Activated CD8-positive, alpha-beta memory T cell treated with anti-CD3 and anti-CD28 coated beads, Interleukin-2, amount 50 U/mL, for 1 hour (primary cell): ENCODE measurements around the gene CNOT2.
A peak's percentile ranks its signal among the peaks of the same experiment; 100 is the strongest.

ENCODE experiments used
- DNase-seq: peaks from one replicate; pipeline ENCODE4 v3.0.0-alpha.2; 2020; ENCODE audit errors: extremely low read depth

CNOT2 gene, protein sequence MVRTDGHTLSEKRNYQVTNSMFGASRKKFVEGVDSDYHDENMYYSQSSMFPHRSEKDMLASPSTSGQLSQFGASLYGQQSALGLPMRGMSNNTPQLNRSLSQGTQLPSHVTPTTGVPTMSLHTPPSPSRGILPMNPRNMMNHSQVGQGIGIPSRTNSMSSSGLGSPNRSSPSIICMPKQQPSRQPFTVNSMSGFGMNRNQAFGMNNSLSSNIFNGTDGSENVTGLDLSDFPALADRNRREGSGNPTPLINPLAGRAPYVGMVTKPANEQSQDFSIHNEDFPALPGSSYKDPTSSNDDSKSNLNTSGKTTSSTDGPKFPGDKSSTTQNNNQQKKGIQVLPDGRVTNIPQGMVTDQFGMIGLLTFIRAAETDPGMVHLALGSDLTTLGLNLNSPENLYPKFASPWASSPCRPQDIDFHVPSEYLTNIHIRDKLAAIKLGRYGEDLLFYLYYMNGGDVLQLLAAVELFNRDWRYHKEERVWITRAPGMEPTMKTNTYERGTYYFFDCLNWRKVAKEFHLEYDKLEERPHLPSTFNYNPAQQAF

GRCh38 chr12:70242695-70243509, at the start of gene CNOT2:
CNOT2 (plus strand) TSS chr12:70243433; CDS start chr12:70278227, 34,794 bp downstream.
- peak; percentile 71 for DNase-seq

GRCh38 chr12:70194076-70194475, 49.2 kb upstream of the CNOT2 start:
- DNase-seq, result no peak

GRCh38 chr12:70196811-70197281, 46.4 kb upstream of the CNOT2 start:
- DNase-seq, result no peak

DNA sequence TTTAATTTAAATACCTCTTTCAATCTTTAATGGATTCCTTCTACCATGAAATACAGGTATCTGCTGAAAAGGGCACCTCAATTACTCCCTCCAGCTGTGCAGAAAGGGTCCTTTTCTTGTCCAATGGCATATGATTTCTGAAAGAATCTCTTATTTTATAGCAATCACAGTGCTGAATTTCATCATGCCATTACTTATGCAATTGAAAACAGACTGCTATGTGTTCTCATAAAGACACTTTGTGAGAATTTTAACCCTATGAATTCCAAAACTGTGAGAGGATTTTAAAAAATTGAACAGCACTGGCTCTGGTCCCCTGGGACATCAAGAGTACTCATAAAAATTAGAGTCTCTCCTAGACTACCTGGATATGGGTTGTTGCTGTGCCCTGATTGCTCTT, 45.9 kb upstream of the CNOT2 start:
- no peak for DNase-seq

DNA sequence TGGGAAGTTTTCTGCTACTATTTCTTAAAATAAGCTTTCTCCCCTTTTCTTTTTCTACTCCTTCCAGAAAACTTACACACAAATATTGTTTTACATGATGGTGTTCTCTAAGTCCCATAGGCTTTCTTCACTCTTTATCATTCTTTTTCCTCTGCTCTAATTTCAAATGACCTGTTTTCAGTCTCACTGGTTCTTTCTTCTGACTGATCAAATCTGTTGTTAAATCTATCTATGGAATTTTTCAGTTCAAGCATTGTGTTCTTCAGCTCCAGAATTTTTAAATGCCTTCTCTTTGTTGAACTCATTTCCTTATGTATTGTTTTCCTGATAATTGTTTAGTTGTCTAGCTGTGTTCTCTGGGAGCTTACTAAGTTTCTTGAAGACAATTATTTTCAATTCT, 29.5 kb upstream of the CNOT2 start:
- no peak for DNase-seq

DNA sequence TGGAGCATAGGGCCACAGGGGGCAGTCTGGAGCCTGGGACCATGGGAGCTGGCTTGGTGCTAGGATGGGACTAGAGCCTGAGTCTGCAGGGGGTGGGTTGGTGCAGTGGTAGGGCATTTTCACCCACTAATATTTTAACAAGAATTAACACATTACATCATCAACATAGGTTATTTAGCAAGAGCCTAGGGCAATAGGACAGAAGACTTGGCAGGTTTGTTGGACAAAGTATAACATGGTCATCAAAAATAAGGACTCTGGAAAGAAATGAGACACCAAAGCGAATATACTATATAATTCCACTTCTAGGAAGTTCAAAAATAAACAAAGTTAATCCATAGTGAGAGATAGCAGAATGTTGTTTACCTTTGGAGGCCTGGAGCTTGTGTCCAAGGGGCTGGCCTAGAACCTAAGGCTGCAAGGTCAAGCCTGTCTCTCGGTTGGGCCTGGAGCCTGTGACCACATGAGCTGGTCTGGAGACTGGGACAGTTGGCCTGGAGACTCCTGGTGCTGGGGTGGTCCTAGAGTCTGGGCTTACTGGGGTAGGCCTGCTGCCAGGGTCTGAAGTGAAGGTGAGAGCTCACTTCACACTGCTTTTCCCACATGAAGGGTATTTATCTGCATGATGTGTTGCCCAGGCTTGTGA, 28.1 kb upstream of the CNOT2 start:
- no peak for DNase-seq

DNA sequence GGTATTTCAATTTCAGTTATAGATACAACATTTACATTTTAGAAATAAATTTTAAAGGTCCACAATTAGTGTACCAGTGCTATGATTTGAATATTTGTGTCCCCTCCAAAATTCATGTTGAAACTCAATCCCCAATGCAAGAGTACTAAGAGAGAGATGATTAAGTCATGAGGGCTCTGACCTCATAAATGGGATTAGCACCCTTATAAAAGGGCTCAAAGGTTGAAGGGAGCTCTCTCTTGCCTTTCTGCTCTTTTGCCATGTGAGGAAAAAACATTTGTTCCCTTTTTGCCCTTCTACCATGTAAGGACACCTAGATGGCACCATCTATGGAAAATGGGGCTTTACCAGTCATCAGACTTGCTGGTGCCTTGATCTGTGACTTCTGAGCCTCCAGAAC, 25.8 kb upstream of the CNOT2 start:
- DNase-seq, result no peak

GRCh38 chr12:70221626-70222025, 21.6 kb upstream of the CNOT2 start:
- no peak for DNase-seq

GRCh38 chr12:70227911-70228310, 15.3 kb upstream of the CNOT2 start:
- no peak for DNase-seq

GRCh38 chr12:70230934-70231606, 12.2 kb upstream of the CNOT2 start:
- DNase-seq, result no peak

- no peak for DNase-seq
Observed at GRCh38 chr12:70236990-70237389, 6.2 kb upstream of the CNOT2 start.

DNA sequence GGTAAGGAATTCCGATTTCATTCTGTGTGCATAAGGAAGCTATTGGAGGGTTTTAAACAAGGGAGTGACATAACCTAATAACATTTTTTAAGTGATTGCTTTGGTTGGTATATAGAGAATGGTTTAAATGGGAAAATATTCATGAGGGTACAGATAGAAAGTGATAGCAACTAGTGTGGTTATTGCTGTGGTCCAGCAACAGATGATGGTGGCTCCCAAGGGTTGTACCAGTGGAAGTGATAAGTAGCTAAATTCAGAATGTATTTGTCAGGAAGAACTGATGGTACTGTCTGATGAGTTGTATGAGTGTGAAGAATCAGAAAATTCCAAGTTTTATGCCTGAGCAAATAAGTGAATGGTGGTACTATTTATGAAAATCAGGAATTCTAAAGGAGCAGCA, 2.6 kb upstream of the CNOT2 start:
- DNase-seq, result no peak

DNA sequence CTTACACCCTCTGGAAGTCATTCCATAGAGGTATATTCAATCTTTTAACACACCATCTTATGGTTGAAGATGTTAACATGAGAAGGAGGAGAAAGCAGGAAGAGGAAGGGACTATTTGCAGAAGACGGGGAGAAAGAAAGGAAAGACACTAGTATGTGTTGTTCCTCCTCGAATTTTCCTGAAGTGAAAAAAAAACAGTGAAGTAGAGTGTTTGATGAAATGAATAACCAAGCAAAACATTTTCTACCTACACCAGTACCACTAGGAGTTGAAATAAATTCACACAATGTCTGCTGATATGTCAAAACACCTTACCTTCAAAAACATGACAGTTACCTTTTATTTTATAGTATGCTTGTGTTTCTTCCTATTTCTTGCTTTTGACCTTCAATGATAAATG, 1.4 kb upstream of the CNOT2 start:
- DNase-seq, result no peak

DNA sequence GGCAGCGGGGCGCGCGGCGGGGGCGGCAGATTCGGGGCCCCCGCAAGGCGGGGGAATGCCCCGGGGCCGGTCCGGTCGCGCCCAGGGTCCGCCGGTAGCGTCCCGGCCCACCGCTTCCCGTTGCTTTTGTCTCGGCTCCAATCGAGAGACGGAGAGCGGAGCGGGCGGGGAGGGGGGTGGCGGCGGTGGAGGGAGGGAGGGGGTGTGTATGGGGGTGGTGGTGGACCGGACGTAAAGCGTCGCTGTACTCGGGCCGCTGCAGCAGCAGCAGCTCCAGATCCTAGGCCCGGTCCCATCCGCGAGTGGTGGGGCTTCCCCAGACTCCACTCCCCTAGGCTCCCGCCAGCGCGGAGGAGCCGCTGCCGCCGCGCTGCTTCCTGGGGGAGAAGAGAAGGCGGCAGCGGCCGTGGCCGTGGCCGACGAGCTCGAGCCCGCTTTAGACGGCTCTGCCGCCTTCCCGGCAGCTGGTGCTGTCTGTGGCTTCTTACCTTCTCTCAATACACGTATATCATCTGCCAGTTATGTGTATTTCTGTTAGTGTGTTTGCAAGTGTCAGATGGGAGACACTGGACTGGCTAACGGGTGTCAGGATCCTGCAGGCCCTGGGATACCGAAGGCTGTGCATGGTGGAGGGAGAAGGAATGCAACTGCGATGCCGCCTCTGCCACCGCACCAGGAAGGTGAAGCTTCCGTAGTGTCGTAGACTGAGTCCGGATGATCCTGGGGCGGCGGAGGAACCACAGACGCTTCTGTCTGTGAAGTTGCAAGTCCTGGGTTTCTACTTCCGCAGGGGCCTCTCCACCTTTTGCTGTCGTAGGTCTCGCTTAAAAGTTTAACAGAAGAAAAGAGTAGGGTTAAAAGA, 508 bp downstream of the CNOT2 start:
- peak; percentile 45 for DNase-seq

DNA sequence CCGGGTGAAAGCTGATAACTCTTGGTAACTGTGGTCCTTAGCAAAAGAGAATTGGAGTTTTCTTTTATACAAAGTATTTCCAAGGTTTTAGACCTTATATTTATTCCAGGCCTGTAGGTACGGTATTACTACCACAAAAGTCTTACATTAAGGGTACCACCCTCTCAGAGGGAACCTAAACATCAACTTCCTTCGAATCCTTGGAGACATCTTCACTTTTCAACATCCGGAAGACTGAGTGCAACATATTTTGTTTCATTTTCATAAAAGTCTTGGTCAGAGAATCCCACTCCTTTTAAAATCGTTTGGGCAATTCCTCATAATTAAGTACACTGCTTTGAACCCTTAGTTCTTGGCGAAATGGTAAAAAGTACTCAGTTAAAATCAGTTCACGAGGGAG, 1.2 kb downstream of the CNOT2 start:
- no peak for DNase-seq

- no peak for DNase-seq
Observed at GRCh38 chr12:70245458-70245857, 2.2 kb downstream of the CNOT2 start.

- DNase-seq, result no peak
Observed at GRCh38 chr12:70246580-70246979, 3.3 kb downstream of the CNOT2 start.

GRCh38 chr12:70247653-70248199, 4.5 kb downstream of the CNOT2 start:
- no peak for DNase-seq

DNA sequence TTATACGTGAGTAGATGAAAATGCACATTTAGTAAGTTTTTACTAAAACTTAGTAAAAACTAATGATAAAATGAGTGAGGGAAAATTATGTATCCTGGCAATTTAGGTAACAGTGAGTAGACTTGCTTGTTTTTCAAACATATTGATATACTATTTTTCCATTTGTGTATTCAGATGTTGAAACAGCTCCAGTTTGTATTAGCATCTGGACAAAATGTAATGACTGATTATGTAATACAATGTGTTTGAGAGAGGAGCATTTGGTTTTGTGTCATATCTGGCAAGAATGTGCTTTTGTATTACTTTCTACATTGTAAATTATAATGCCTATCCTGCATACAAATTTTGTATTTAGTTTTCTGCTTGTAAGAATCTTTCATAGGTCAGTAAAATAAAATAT, 5.6 kb downstream of the CNOT2 start:
- DNase-seq, result no peak

DNA sequence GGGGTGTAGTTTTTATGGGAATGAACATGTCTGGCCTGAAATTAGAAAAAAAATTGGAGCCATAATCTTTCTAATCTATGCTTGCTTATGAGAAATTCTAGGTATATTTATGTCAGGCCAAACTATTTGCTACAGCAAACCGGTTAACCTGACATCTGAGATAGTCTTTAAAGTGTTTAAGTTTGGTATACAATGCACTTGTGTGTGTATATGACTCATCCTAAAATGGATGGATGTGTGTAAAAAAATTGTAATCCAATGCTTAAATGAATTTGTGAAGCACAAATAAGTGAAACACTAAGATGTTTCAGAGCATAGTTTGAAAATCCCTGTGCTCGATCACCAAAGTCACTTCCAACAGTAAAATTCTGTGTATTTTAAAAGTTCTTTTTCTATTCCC, 6.7 kb downstream of the CNOT2 start:
- no peak for DNase-seq
